PC-3 (cell line): ENCODE measurements around the gene CLRN1. TPM values are rescaled to one million over a fixed set of nuclear protein-coding genes. Genes with fewer than 3 reads are reported as not detected.

ENCODE experiments used
- ATAC-seq: fragments of 200-7000 bp; cut with Tn5 transposase; 2 replicates; pipeline ENCODE4 v1.9.1; 2020; ENCODE audit warnings: mild to moderate bottlenecking, moderate library complexity
- BruUV-seq: library from RNA; stranded (reverse); fragments of 400-500 nt; replicated peaks from 2 replicates; lab custom pipeline; 2021; lab: Mats Ljungman, UMichigan
- CTCF ChIA-PET: fragments of 300-600 bp; sonication (Branson Sonifier 250); formaldehyde crosslinking; loops from one replicate; lab custom pipeline; 2022; ENCODE audit warnings: antibody characterized with exemption; lab: Charles Lee
- POLR2A ChIA-PET: fragments of 300-600 bp; sonication (Branson Sonifier 250); formaldehyde crosslinking; loops from one replicate; lab custom pipeline; 2022; ENCODE audit warnings: antibody characterized with exemption; ENCODE audit not compliant: unreplicated experiment; lab: Charles Lee
- DNase-seq: peaks from one replicate; pipeline ENCODE4 v3.0.0-alpha.2; 2015
- H2AFZ ChIP-seq: fragments of 300-600 bp; sonication (generic); 2 replicates; pipeline ENCODE4 v1.6.0; 2016; ENCODE audit warnings: antibody characterized with exemption, low read length
- H3F3A ChIP-seq: fragments of 300-600 bp; sonication (generic); one replicate; pipeline ENCODE4 v1.6.0; 2017; ENCODE audit warnings: antibody characterized with exemption, low read length, control low read depth, mild to moderate bottlenecking; ENCODE audit not compliant: unreplicated experiment
- H3K27ac ChIP-seq: fragments of 300-600 bp; sonication (generic); 2 replicates; pipeline ENCODE4 v1.5.1; 2016; ENCODE audit warnings: mild to moderate bottlenecking, low read length
- H3K27me3 ChIP-seq: fragments of 300-600 bp; sonication (generic); 2 replicates; pipeline ENCODE4 v1.6.1; 2016; ENCODE audit warnings: low read length, mixed read lengths
- H3K36me3 ChIP-seq: fragments of 300-600 bp; sonication (generic); 2 replicates; pipeline ENCODE4 v1.6.1; 2016; ENCODE audit warnings: low read depth, mixed run types, low read length, mixed read lengths
- H3K4me1 ChIP-seq: fragments of 300-600 bp; sonication (generic); 2 replicates; pipeline ENCODE4 v1.5.1; 2016; ENCODE audit warnings: low read length; ENCODE audit not compliant: insufficient read depth
- H3K4me2 ChIP-seq: fragments of 300-600 bp; sonication (generic); 2 replicates; pipeline ENCODE4 v1.6.0; 2016; ENCODE audit warnings: low read length
- H3K4me3 ChIP-seq: fragments of 300-600 bp; sonication (generic); 2 replicates; pipeline ENCODE4 v1.5.1; 2016; ENCODE audit warnings: mild to moderate bottlenecking, low read length, mixed read lengths
- H3K79me2 ChIP-seq: fragments of 300-600 bp; sonication (generic); 2 replicates; pipeline ENCODE4 v1.6.1; 2017; ENCODE audit warnings: low read length, mixed read lengths
- H3K9ac ChIP-seq: fragments of 300-600 bp; sonication (generic); 2 replicates; pipeline ENCODE4 v1.6.0; 2016; ENCODE audit warnings: mild to moderate bottlenecking, low read length
- H3K9me2 ChIP-seq: fragments of 300-600 bp; sonication (generic); replicated peaks from 2 replicates; pipeline ENCODE4 v1.6.1; 2016; ENCODE audit warnings: mixed run types, low read length, mixed read lengths
- H3K9me3 ChIP-seq: fragments of 300-600 bp; sonication (generic); 2 replicates; pipeline ENCODE4 v1.6.1; 2016; ENCODE audit warnings: low read length, mixed read lengths
- H4K20me1 ChIP-seq: fragments of 300-600 bp; sonication (generic); 2 replicates; pipeline ENCODE4 v1.6.1; 2016; ENCODE audit warnings: low read length, mixed read lengths
- CTCF ChIP-seq: fragments of 300-600 bp; sonication (generic); conservative IDR thresholded peaks from 2 replicates; pipeline ENCODE4 v1.5.1; 2017; ENCODE audit warnings: antibody characterized with exemption, low read depth, mild to moderate bottlenecking, low read length
- EZH2 ChIP-seq: fragments of 300-600 bp; sonication (generic); IDR thresholded peaks from one replicate; pipeline ENCODE4 v1.6.1; 2017; ENCODE audit warnings: antibody characterized with exemption, mild to moderate bottlenecking, low read length; ENCODE audit not compliant: unreplicated experiment
- EZH2phosphoT487 ChIP-seq: fragments of 300-600 bp; sonication (generic); IDR thresholded peaks from 2 replicates; pipeline ENCODE4 v1.6.1; 2018; ENCODE audit warnings: mild to moderate bottlenecking, antibody characterized with exemption, low read length, borderline replicate concordance
- intact Hi-C: fragments of 100-400 bp; cut with micrococcal nuclease; formaldehyde crosslinking; loops from 2 replicates; pipeline ENCODE4 v1.9.0; 2023
- total RNA-seq: library from RNA; depleted of rRNA; stranded (reverse); fragments of >200 nt; gene quantifications from 2 replicates; pipeline ENCODE4 v1.2.3, GENCODE V29; 2014; rRNA removed

The CLRN1 gene
- total RNA-seq, 1 experiment from 2014 or later: not detected

- DNase-seq (no peak), ATAC-seq (no peak)
- TF ChIP-seq CTCF (no peak), EZH2 (no peak), EZH2phosphoT487 (no peak)
- Histone ChIP-seq H2AFZ (no peak overlapping the region), H3K9me2 (no peaks in the 10 kb centered on the region), H3K9me3 (no peaks in the 10 kb centered on the region), H4K20me1 (no peaks in the 10 kb centered on the region), H3F3A (no peaks in the 10 kb centered on the region), H3K27me3 (peaks cover 56% of the 10 kb centered on the region), H3K4me1 (no peaks in the 10 kb centered on the region), H3K79me2 (no peaks in the 10 kb centered on the region), H3K27ac (no peak overlapping the region), H3K4me2 (no peak overlapping the region), H3K4me3 (no peak overlapping the region), H3K36me3 (no peaks in the 10 kb centered on the region), H3K9ac (no peak overlapping the region)
- POLR2A ChIA-PET: no interaction called here
- CTCF ChIA-PET: no interaction called here
- intact Hi-C loops: no loop called here
- BruUV-seq: no TSS peak
Measured at GRCh38 chr3:150876611-150877265, 95.8 kb downstream of the CLRN1 start.

Other genes with a start within 250 kb of the CLRN1 start
- gene SIAH2, start 209.6 kb downstream of the CLRN1 start, total RNA-seq: 37.8 and 51.8 TPM in 2 replicates
- not detected in 2 replicates for gene MINDY4B, start 67.3 kb downstream of the CLRN1 start, total RNA-seq
- gene MED12L, start 112.9 kb upstream of the CLRN1 start, total RNA-seq: 0.55 and 0.92 TPM in 2 replicates
- gene GPR171, start 230.5 kb upstream of the CLRN1 start, total RNA-seq: not detected in 2 replicates